Activated naive CD8-positive, alpha-beta T cell treated with anti-CD3 and anti-CD28 coated beads, Interleukin-2, amount 10 ng/mL, durations not matched to agents 7 days and 5 days (primary cell): Measurements from ENCODE around the gene CDCA5. TPM values are rescaled to one million over a fixed set of nuclear protein-coding genes. Genes with fewer than 3 reads are reported as not detected.

Experiments
- ATAC-seq: fragments of 150-1000 bp; cut with Tn5 transposase; one replicate; pipeline ENCODE4 v1.10.0; 2021; ENCODE audit warnings: low read depth, moderate library complexity
- POLR2A ChIA-PET: fragments of 350-600 bp; sonication (Branson Sonifier 250); formaldehyde crosslinking; loops from one replicate; lab custom pipeline; 2021; ENCODE audit warnings: antibody characterized with exemption; lab: Charles Lee
- DNase-seq: peaks from one replicate; pipeline ENCODE4 v3.0.0; 2021
- H3K27ac Mint-ChIP-seq: one replicate; pipeline ENCODE4 v1.8.0; 2022; ENCODE audit warnings: mild to moderate bottlenecking, mixed read lengths
- H3K27me3 Mint-ChIP-seq: one replicate; pipeline ENCODE4 v1.8.0; 2022; ENCODE audit warnings: mild to moderate bottlenecking, moderate library complexity, mixed read lengths
- H3K36me3 Mint-ChIP-seq: one replicate; pipeline ENCODE4 v1.8.0; 2021; ENCODE audit warnings: mild to moderate bottlenecking, mixed read lengths
- H3K4me1 Mint-ChIP-seq: one replicate; pipeline ENCODE4 v1.8.0; 2021; ENCODE audit warnings: mixed read lengths
- H3K4me3 Mint-ChIP-seq: one replicate; pipeline ENCODE4 v1.8.0; 2022; ENCODE audit warnings: mild to moderate bottlenecking, moderate library complexity, mixed read lengths
- H3K9me3 Mint-ChIP-seq: one replicate; pipeline ENCODE4 v1.8.0; 2021; ENCODE audit warnings: mixed read lengths
- total RNA-seq, 2 experiments: library from RNA; stranded (reverse); gene quantifications; one replicate each; pipeline ENCODE4 v1.2.3, GENCODE V29; 2021

The CDCA5 gene
- total RNA-seq, 2 experiments from 2014 or later: 85.5 to 95.7 TPM

DNA sequence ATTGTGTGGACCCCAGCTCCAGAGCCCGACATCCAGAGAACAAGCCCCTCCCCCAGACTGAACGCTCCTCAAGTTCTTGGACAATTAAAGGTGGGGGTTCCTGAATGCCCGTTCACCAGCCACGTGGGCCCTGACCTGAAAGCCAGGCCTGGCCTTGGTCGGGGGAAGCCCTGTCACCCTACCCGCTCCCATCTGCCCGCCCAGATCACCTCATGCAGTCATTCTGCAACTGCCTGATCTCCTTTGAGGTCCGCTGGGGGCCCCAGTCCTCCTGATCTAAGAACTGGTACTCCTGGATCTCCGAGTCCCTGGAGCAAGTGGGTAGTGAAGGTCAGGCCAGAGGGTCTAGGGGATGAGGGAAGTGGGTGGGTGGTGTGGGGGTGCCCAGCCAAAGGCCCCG, 16.4 kb downstream of the CDCA5 start:
- Mint-ChIP-seq H3K4me3 (no peak overlapping the region), H3K27ac (no peak overlapping the region), H3K9me3 (no peaks in the 10 kb centered on the region), H3K36me3 (no peaks in the 10 kb centered on the region), H3K27me3 (no peaks in the 10 kb centered on the region), H3K4me1 (peaks cover 4% of the 10 kb centered on the region)
- ATAC-seq (no peak), DNase-seq (no peak)
- POLR2A ChIA-PET: no interaction called here

DNA sequence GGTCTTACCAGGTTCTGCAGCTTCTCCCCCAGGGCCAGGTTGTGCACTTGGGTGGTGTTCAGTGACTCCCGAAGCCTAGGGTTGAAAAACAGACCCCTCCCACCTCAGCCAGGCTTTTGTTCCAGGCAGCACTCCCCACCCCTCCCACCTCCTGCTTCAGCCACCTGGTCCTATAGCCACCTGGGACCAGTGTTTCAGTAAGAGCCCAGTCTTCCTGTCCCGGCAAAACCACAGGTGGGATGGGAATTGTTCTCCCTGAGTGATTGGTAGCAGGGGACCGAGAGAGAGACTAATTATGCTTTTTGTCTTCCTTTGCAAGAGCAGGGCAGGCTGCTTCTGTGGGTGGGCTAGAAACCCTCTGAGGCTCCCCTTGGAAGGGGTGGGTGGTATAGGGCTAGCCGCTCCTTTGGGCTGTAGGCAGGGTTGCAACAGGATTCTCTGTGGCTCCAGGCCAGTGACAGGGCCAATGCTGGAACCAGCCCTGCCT, 17.0 kb downstream of the CDCA5 start:
- H3K36me3 Mint-ChIP-seq: no peaks in the 10 kb centered on the region
- no peak for DNase-seq
- no peak overlapping the region for H3K27ac Mint-ChIP-seq
- no peak for ATAC-seq
- no peaks in the 10 kb centered on the region for H3K27me3 Mint-ChIP-seq
- H3K4me3 Mint-ChIP-seq: no peak overlapping the region
- POLR2A ChIA-PET: no interaction called here
- peaks cover 4% of the 10 kb centered on the region for H3K4me1 Mint-ChIP-seq
- H3K9me3 Mint-ChIP-seq: no peaks in the 10 kb centered on the region

GRCh38 chr11:65066315-65066714, 17.5 kb downstream of the CDCA5 start:
- no peak for DNase-seq
- H3K9me3 Mint-ChIP-seq: no peaks in the 10 kb centered on the region
- H3K27me3 Mint-ChIP-seq: no peaks in the 10 kb centered on the region
- ATAC-seq: no peak
- H3K27ac Mint-ChIP-seq: no peak overlapping the region
- peaks cover 4% of the 10 kb centered on the region for H3K4me1 Mint-ChIP-seq
- POLR2A ChIA-PET: no interaction called here
- no peaks in the 10 kb centered on the region for H3K36me3 Mint-ChIP-seq
- no peak overlapping the region for H3K4me3 Mint-ChIP-seq

GRCh38 chr11:65065851-65066250, 18.0 kb downstream of the CDCA5 start:
- POLR2A ChIA-PET: interaction anchor here (0.6 kb wide), 1 partner anchor 359 kb away, joined by 3 read pairs; no protein-coding TSS in a partner anchor
- H3K36me3 Mint-ChIP-seq: no peaks in the 10 kb centered on the region
- peaks cover 9% of the 10 kb centered on the region for H3K4me1 Mint-ChIP-seq
- no peak overlapping the region for H3K4me3 Mint-ChIP-seq
- no peaks in the 10 kb centered on the region for H3K9me3 Mint-ChIP-seq
- H3K27ac Mint-ChIP-seq: no peak overlapping the region
- no peaks in the 10 kb centered on the region for H3K27me3 Mint-ChIP-seq
- DNase-seq (no peak), ATAC-seq (no peak)

GRCh38 chr11:65064847-65065240, 19.0 kb downstream of the CDCA5 start:
- no peaks in the 10 kb centered on the region for H3K27me3 Mint-ChIP-seq
- H3K4me1 Mint-ChIP-seq: peaks cover 14% of the 10 kb centered on the region
- H3K36me3 Mint-ChIP-seq: no peaks in the 10 kb centered on the region
- DNase-seq: no peak
- H3K27ac Mint-ChIP-seq: no peak overlapping the region
- ATAC-seq: no peak
- no peak overlapping the region for H3K4me3 Mint-ChIP-seq
- POLR2A ChIA-PET: no interaction called here
- no peaks in the 10 kb centered on the region for H3K9me3 Mint-ChIP-seq

- POLR2A ChIA-PET: interaction anchor here (0.6 kb wide), 1 partner anchor 161 kb away, joined by 3 read pairs; no protein-coding TSS in a partner anchor
- no peak for DNase-seq
- Mint-ChIP-seq H3K9me3 (no peaks in the 10 kb centered on the region), H3K4me1 (peaks cover 12% of the 10 kb centered on the region), H3K4me3 (no peak overlapping the region), H3K27ac (no peak overlapping the region), H3K27me3 (no peaks in the 10 kb centered on the region), H3K36me3 (no peaks in the 10 kb centered on the region)
- no peak for ATAC-seq
These were observed 20.3 kb downstream of the CDCA5 start for GRCh38 chr11:65063532-65063931.

GRCh38 chr11:65060913-65061408, 22.9 kb downstream of the CDCA5 start:
- ATAC-seq (peak; percentile 26), DNase-seq (no peak)
- Mint-ChIP-seq H3K4me1 (peaks cover 12% of the 10 kb centered on the region), H3K27ac (no peak overlapping the region), H3K27me3 (no peaks in the 10 kb centered on the region), H3K36me3 (no peaks in the 10 kb centered on the region), H3K4me3 (no peak overlapping the region), H3K9me3 (no peaks in the 10 kb centered on the region)
- POLR2A ChIA-PET: no interaction called here

DNA sequence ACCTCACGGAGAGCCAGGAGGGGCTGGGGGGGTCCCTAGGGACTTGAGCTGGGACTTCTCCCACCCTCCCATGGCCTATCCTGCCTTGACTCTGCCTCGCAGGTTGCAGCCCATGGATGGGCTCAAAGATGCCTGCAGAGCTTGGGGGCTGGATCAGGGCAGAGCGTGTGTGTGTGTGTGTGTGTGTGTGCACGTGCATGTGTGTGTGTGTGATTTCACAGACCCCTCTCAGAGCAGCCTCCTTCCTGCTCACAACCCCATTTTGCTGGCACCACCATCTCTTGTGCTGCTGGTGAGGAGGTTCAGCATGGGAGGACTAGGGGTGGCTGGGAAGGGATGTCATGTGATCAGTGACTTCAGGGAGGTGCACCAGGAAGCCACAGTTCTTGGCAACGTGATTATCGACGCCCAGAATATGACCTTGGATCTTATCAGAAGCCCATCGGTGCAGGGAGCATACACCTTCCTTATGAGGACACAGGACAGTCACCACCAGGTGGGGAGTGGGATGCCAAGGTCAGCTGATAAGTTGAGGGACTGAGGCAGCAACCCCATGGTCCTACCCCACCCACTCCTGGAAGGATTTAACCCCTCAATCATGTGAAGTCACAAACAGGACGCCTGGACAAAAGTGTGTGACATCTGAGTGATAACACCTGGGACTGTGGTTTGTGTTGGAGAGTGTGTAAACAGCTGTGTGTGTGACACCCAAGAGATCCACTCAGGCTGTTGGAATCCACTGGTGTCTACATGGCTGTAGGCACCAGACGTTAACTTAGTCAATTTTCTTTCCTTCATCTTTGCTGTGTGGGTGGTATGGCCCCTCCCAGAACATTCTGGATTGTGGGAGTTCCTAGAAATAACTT, 23.6 kb downstream of the CDCA5 start:
- Mint-ChIP-seq H3K36me3 (no peaks in the 10 kb centered on the region), H3K9me3 (no peaks in the 10 kb centered on the region), H3K4me3 (no peak overlapping the region), H3K4me1 (peaks cover 12% of the 10 kb centered on the region), H3K27ac (no peak overlapping the region), H3K27me3 (no peaks in the 10 kb centered on the region)
- ATAC-seq (peak; percentile 35), DNase-seq (no peak)
- POLR2A ChIA-PET: no interaction called here

- POLR2A ChIA-PET: no interaction called here
- Mint-ChIP-seq H3K4me3 (no peak overlapping the region), H3K4me1 (peaks cover 12% of the 10 kb centered on the region), H3K27me3 (no peaks in the 10 kb centered on the region), H3K36me3 (no peaks in the 10 kb centered on the region), H3K9me3 (no peaks in the 10 kb centered on the region), H3K27ac (no peak overlapping the region)
- ATAC-seq (no peak), DNase-seq (no peak)
These were observed 24.3 kb downstream of the CDCA5 start for GRCh38 chr11:65059523-65059922.

DNA sequence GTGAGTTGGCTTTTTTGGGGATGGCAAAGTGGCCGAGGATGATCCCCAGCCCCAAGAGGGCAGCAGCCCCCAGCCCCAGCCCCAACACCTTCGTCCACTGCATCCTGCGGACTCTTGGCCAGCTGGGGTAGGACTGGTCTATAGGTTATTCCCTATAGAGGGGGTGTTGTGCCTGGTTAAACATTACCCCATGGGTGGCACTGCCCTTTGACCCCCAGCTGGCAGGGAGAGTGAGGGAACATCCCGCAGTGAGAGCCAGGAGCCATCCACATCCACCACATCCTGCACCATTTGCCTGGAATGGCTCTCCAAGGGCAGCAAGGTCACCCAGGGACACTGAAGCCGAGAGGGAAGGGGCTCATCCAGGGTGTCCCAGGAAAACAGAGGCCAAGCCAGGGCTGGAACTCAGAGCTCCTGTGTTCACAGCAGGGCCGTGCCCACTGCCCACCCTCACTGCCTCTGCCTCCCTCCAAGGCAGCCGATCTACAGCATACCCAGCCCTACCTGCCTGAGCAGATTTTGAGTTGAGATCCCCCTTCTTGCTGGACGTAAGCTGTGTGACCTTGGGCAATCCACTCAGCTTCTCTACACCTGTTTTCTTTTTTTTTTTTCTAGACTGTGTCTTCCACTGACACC, 25.3 kb downstream of the CDCA5 start, which contains the start of gene NAALADL1:
NAALADL1 (minus strand) TSS at position 135 of the 636 bp plus-strand sequence; CDS start at position 103, 32 bp downstream.
- peaks cover 21% of the 10 kb centered on the region for H3K4me1 Mint-ChIP-seq
- H3K4me3 Mint-ChIP-seq: no peak within 1 kb of the TSS
- H3K27me3 Mint-ChIP-seq: no peaks in the 10 kb centered on the region
- no peaks in the 10 kb centered on the region for H3K36me3 Mint-ChIP-seq
- DNase-seq (no peak), ATAC-seq (no peak)
- POLR2A ChIA-PET: interaction anchor here (1.0 kb wide), 1 partner anchor 17 kb away, joined by 3 read pairs; the partner anchor contains the start of gene SAC3D1
- no peaks in the 10 kb centered on the region for H3K9me3 Mint-ChIP-seq
- no peak within 1 kb of the TSS for H3K27ac Mint-ChIP-seq

DNA sequence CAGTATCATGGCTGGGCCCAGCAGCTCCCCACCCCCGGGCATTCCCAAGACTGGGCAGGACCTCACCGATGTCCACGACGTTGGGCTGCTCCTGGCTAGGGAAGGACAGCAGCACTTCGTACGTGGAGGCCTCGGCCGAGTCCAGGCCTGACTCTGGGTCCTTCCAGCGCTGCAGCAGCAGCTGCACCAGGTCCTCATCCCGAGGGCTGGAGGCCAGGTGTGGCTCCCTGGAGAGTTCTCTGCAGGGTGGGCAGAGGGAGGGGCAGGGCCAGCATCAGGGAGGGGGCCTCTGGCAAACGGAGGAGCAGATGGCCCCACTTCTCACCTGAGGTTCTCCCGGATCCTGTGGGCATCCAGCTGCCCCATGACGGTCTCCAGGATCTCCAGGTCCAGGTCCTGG, 25.8 kb downstream of the CDCA5 start:
- no peak overlapping the region for H3K4me3 Mint-ChIP-seq
- H3K9me3 Mint-ChIP-seq: no peaks in the 10 kb centered on the region
- DNase-seq (no peak), ATAC-seq (no peak)
- H3K36me3 Mint-ChIP-seq: no peaks in the 10 kb centered on the region
- POLR2A ChIA-PET: no interaction called here
- no peak overlapping the region for H3K27ac Mint-ChIP-seq
- H3K4me1 Mint-ChIP-seq: peaks cover 21% of the 10 kb centered on the region
- H3K27me3 Mint-ChIP-seq: no peaks in the 10 kb centered on the region

- peaks cover 24% of the 10 kb centered on the region for H3K4me1 Mint-ChIP-seq
- H3K9me3 Mint-ChIP-seq: no peaks in the 10 kb centered on the region
- DNase-seq (no peak), ATAC-seq (no peak)
- no peak overlapping the region for H3K27ac Mint-ChIP-seq
- H3K4me3 Mint-ChIP-seq: no peak overlapping the region
- POLR2A ChIA-PET: no interaction called here
- no peaks in the 10 kb centered on the region for H3K36me3 Mint-ChIP-seq
- no peaks in the 10 kb centered on the region for H3K27me3 Mint-ChIP-seq
These were observed 26.3 kb downstream of the CDCA5 start for GRCh38 chr11:65057526-65057925.

- H3K4me3 Mint-ChIP-seq: no peak overlapping the region
- POLR2A ChIA-PET: interaction anchor here (0.7 kb wide), 2 partner anchors 45 to 52 kb away, joined by 4 to 5 read pairs; no protein-coding TSS in a partner anchor
- no peaks in the 10 kb centered on the region for H3K9me3 Mint-ChIP-seq
- no peak overlapping the region for H3K27ac Mint-ChIP-seq
- H3K4me1 Mint-ChIP-seq: peaks cover 25% of the 10 kb centered on the region
- H3K36me3 Mint-ChIP-seq: no peaks in the 10 kb centered on the region
- no peak for DNase-seq
- ATAC-seq: no peak
- no peaks in the 10 kb centered on the region for H3K27me3 Mint-ChIP-seq
These were observed 26.8 kb downstream of the CDCA5 start for GRCh38 chr11:65056999-65057398.
